LNCAP (cell line): ENCODE measurements around the gene S100P.

Source experiments
- TF ChIP-seq, protein P1 (sequence below): fragments of 450-650 bp; IDR thresholded peaks from 2 replicates; pipeline ENCODE4 v1.5.1; 2017; ENCODE audit warnings: mild to moderate bottlenecking

S100P gene

GRCh38 chr4:6688879-6689505, 4.7 kb upstream of the S100P start:
- TF ChIP-seq, protein P1, sequence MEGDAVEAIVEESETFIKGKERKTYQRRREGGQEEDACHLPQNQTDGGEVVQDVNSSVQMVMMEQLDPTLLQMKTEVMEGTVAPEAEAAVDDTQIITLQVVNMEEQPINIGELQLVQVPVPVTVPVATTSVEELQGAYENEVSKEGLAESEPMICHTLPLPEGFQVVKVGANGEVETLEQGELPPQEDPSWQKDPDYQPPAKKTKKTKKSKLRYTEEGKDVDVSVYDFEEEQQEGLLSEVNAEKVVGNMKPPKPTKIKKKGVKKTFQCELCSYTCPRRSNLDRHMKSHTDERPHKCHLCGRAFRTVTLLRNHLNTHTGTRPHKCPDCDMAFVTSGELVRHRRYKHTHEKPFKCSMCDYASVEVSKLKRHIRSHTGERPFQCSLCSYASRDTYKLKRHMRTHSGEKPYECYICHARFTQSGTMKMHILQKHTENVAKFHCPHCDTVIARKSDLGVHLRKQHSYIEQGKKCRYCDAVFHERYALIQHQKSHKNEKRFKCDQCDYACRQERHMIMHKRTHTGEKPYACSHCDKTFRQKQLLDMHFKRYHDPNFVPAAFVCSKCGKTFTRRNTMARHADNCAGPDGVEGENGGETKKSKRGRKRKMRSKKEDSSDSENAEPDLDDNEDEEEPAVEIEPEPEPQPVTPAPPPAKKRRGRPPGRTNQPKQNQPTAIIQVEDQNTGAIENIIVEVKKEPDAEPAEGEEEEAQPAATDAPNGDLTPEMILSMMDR, result no peak

- TF ChIP-seq, protein P1, result no peak
Observed at GRCh38 chr4:6689506-6689960, 4.1 kb upstream of the S100P start.

GRCh38 chr4:6692379-6692778, 1.3 kb upstream of the S100P start:
- TF ChIP-seq, protein P1, result no peak

GRCh38 chr4:6692806-6693205, 872 bp upstream of the S100P start:
- TF ChIP-seq, protein P1, result no peak

GRCh38 chr4:6694177-6694901, 661 bp downstream of the S100P start:
- TF ChIP-seq, protein P1, result no peak

GRCh38 chr4:6695660-6696610, 2.3 kb downstream of the S100P start:
- TF ChIP-seq, protein P1, result no peak

DNA sequence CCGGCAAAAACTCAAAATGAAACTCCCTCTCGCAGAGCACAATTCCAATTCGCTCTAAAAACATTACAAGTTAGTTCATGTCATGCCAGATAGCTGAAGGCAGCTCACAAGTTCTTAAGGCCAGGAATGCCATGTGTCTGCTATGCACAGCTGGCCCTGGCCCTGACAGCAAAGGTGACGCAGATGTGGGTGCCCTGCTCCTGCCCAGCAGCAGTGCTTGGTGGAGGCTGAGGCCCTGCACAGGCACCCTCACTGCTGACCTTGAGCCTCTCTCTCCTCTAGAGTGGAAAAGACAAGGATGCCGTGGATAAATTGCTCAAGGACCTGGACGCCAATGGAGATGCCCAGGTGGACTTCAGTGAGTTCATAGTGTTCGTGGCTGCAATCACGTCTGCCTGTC, 2.9 kb downstream of the S100P start:
- TF ChIP-seq, protein P1, result no peak
